Left lung (tissue), 10 donors: ENCODE measurements around the gene TUBB4A. TPM values are rescaled to one million over a fixed set of nuclear protein-coding genes. Genes with fewer than 3 reads are reported as not detected.

Experiments used
- ATAC-seq: fragments of 200-7000 bp; cut with Tn5 transposase; one replicate; pipeline ENCODE4 v1.9.1; 2020; ENCODE audit warnings: moderate library complexity
- DNase-seq, 4 donors: peaks; one replicate each; pipeline ENCODE4 v3.0.0-alpha.2; 2013 to 2020
- H3K27ac ChIP-seq, 2 donors: fragments of 200-600 bp; sonication (generic) in 1 of 2; one replicate each; pipeline versions ENCODE4 v1.5.0 to v1.8.0; 2020 to 2021
- H3K27me3 ChIP-seq, 2 donors: fragments of 200-600 bp; sonication (generic) in 1 of 2; one replicate each; pipeline versions ENCODE4 v1.5.0 to v1.8.0; 2020 to 2021
- H3K36me3 ChIP-seq, 2 donors: fragments of 200-600 bp; sonication (generic) in 1 of 2; one replicate each; pipeline versions ENCODE4 v1.5.0 to v1.8.0; 2020 to 2021
- H3K4me1 ChIP-seq, 2 donors: fragments of 200-600 bp; one replicate each; pipeline ENCODE4 v1.8.0; 2021
- H3K4me3 ChIP-seq, 2 donors: fragments of 200-600 bp; sonication (generic) in 1 of 2; one replicate each; pipeline versions ENCODE4 v1.5.0 to v1.8.0; 2020 to 2021; ENCODE audit warnings: mild to moderate bottlenecking in 1 of 2
- H3K9me3 ChIP-seq, 2 donors: fragments of 200-600 bp; sonication (generic) in 1 of 2; one replicate each; pipeline versions ENCODE4 v1.5.0 to v1.8.0; 2020 to 2021
- intact Hi-C, 2 donors: fragments of 100-400 bp; cut with DNase I; formaldehyde crosslinking; loops; one replicate each; pipeline versions ENCODE4 v1.11.2 to v1.14.2; 2022
- polyA plus RNA-seq, 6 donors: library from polyadenylated mRNA; unstranded; fragments of 120-200 nt; gene quantifications; one replicate each; pipeline ENCODE4 v1.2.1, GENCODE V29; 2013; ENCODE audit not compliant: insufficient read length in 6 of 6
- total RNA-seq, 2 donors: library from RNA; stranded (reverse); fragmentation: NEBNext Ultra II Directional; extraction: Animal tissue kit (Norgen Biotek cat#: 25700); gene quantifications; one replicate each; pipeline ENCODE4 v1.2.1, GENCODE V29; 2021
- TF ChIP-seq, protein P1 (sequence below), 2 donors: fragments of 200-600 bp; sonication (generic) in 1 of 2; IDR thresholded peaks; one replicate each; pipeline versions ENCODE4 v1.5.0 to v1.8.0; 2021; ENCODE audit warnings: antibody characterized with exemption in 2 of 2
- donor health status: DM: no; HTN: yes; CAD: no.
- donor health status: DM: no; HTN: no; CAD: no.

TUBB4A gene
- total and polyA plus RNA-seq, 8 donors = 0.35 to 5.9 (median 4.3) TPM

DNA sequence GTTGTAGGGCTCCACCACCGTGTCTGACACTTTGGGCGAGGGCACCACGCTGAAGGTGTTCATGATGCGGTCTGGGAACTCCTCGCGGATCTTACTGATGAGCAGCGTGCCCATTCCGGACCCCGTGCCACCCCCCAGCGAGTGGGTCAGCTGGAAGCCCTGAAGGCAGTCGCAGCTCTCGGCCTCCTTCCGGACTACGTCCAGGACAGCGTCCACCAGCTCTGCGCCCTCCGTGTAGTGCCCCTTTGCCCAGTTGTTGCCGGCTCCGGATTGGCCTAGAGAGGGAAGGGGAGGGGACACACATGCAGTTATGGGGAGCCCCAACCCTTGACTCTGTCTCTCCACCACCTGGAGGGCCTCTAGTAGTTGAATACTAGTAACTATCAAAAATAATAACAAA lies 6.2 kb downstream of the TUBB4A start:
- Histone ChIP-seq H3K27ac (no peak overlapping the region), H3K27me3 (peaks cover 3 to 22% of the 10 kb centered on the region in 2 donors), H3K36me3 (no peaks in the 10 kb centered on the region), H3K9me3 (peaks cover 0 to 7% of the 10 kb centered on the region in 2 donors), H3K4me3 (no peak overlapping the region), H3K4me1 (no peaks in the 10 kb centered on the region)
- DNase-seq = no peak
- ATAC-seq = no peak
- intact Hi-C loops = no loop called here
- TF ChIP-seq, protein P1, sequence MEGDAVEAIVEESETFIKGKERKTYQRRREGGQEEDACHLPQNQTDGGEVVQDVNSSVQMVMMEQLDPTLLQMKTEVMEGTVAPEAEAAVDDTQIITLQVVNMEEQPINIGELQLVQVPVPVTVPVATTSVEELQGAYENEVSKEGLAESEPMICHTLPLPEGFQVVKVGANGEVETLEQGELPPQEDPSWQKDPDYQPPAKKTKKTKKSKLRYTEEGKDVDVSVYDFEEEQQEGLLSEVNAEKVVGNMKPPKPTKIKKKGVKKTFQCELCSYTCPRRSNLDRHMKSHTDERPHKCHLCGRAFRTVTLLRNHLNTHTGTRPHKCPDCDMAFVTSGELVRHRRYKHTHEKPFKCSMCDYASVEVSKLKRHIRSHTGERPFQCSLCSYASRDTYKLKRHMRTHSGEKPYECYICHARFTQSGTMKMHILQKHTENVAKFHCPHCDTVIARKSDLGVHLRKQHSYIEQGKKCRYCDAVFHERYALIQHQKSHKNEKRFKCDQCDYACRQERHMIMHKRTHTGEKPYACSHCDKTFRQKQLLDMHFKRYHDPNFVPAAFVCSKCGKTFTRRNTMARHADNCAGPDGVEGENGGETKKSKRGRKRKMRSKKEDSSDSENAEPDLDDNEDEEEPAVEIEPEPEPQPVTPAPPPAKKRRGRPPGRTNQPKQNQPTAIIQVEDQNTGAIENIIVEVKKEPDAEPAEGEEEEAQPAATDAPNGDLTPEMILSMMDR (IDR thresholded peaks at IDR 0.05) = no peak

DNA sequence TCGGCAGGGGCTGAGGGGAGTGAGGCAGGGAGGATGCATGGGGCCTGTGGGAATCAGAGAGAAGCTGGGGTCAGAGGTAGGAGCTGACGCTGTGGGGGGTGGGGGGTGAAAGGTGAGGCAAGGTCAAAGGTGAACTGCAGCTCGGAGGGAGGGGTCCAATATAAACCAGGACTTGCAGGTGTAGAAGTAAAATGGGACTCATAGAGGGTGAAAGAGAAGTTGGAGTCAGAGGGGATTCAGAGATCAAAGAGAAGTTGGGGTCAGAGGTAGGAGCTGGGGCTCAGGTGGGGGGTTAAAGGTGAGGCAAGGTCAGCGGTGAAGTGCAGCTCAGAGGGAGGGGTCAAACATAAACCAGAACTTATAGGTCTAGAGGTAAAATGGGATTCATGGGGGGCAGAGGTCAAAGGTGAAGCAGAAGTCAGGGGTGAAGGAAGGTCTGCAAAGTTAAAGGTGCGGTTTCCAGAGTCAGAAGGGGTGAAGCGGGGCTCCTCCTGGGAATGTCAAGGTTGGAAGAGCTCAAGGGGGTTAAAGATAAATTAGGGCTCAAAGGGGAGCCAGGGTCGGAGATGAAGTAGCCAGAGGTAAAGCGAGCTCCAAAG lies 7.6 kb downstream of the TUBB4A start:
- ATAC-seq (no peak), DNase-seq (no peak)
- Histone ChIP-seq H3K27ac (no peak overlapping the region), H3K4me3 (no peak overlapping the region), H3K27me3 (peaks cover 0 to 8% of the 10 kb centered on the region in 2 donors), H3K4me1 (no peaks in the 10 kb centered on the region), H3K9me3 (peaks cover 0 to 7% of the 10 kb centered on the region in 2 donors), H3K36me3 (no peaks in the 10 kb centered on the region)
- intact Hi-C loops = no loop called here
- TF ChIP-seq, protein P1 (IDR thresholded peaks at IDR 0.05) = no peak

DNA sequence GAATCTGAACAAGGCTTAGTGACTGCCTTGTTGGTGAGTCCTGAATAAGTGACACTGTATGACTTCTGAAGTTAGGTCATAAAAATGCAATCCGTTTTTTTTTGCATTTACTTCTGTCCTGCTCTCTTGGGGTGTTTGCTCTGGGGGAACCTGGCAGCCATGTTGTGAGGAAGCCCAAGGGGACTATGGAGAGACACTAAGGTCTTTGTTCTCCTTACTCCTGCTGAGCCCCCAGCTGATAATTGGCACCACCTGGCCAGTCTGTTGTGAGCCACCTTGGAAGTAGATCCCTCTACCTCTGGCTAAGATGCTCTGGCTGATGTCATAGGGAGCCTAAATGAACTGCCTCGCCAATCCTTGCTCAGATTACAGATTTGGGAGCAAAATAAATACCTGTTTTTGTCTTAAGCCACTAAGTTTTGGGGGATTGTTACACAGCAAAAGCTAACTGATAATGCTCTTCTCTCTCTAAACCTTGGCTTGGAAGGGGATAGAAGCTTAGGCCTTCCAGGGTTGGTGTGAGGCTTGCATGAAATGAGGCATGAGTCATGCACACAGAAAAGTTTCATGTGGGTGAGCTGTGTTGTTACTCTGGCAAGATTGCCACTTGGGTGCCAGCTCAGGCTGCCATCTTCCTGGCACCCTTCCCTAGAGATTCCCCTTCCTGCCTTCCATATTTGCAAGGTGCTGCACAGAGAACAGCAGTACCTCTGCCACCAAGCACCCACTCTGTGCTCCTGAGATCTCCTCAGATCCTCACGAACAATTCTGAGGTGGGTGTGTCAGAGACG lies 10.1 kb downstream of the TUBB4A start:
- DNase-seq (no peak), ATAC-seq (no peak)
- intact Hi-C loops = no loop called here
- Histone ChIP-seq H3K27ac (no peak overlapping the region), H3K27me3 (no peaks in the 10 kb centered on the region), H3K9me3 (peaks cover 0 to 7% of the 10 kb centered on the region in 2 donors), H3K36me3 (no peaks in the 10 kb centered on the region), H3K4me3 (no peak overlapping the region), H3K4me1 (no peaks in the 10 kb centered on the region)
- TF ChIP-seq, protein P1 (IDR thresholded peaks at IDR 0.05) = no peak

GRCh38 chr19:6490134-6490533 lies 12.0 kb downstream of the TUBB4A start:
- Histone ChIP-seq H3K36me3 (no peaks in the 10 kb centered on the region), H3K27me3 (no peaks in the 10 kb centered on the region), H3K4me3 (no peak overlapping the region), H3K27ac (no peak overlapping the region), H3K9me3 (peaks cover 0 to 7% of the 10 kb centered on the region in 2 donors), H3K4me1 (no peaks in the 10 kb centered on the region)
- DNase-seq = no peak
- TF ChIP-seq, protein P1 (IDR thresholded peaks at IDR 0.05) = no peak
- ATAC-seq = no peak
- intact Hi-C loops = no loop called here

DNA sequence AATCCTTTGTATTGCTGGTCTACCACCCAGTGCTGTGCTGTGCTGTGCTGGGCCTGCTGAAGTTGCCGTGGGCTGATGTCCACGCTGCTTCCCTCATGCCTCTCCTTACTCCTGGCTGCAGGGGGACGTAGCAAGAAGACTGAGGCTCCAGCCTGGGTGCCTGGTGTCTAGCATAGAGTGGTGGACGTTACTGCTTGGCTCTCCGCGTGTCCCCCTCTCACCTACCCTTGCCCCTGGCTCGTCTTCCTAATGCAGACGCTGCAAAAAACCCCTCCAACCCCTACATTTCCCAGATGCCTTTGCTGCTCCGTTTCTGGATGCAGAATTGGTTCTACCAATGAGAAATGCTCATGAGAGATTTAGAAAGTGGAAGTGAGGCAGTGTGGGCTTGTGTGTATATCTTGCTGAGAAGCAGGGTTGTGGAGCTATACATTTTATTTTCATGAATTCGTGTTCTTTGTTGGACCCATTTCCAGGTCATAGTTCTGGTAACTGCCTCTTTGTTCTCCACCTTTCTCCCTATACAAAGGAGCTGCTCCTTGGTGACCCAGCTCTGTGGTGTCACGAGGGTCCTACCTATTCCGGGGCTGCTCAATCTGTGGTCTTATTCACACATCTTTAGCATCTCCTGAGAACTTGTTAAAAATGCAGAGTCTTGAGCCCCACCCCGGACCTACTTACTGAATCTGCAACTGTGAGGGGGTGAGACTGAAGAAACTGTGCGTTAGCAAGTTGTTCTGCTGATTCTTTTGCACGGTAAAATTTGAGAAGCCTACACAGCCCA lies 12.6 kb downstream of the TUBB4A start:
- Histone ChIP-seq H3K27me3 (no peaks in the 10 kb centered on the region), H3K36me3 (no peaks in the 10 kb centered on the region), H3K4me3 (no peak overlapping the region), H3K9me3 (peaks cover 0 to 7% of the 10 kb centered on the region in 2 donors), H3K4me1 (no peaks in the 10 kb centered on the region), H3K27ac (no peak overlapping the region)
- DNase-seq = no peak
- TF ChIP-seq, protein P1 (IDR thresholded peaks at IDR 0.05) = no peak
- ATAC-seq = no peak
- intact Hi-C loops = no loop called here
